ENCODE results near the gene CHTOP.

GRCh38 chr1:153616144-153616916, 17.5 kb upstream of the CHTOP start, which contains the start of gene S100A14:
- TF ChIP-seq CTCF (IDR thresholded peaks at IDR 0.05) (peak in 1 of 6 experiments; percentile 9), POLR2A (IDR thresholded peaks at IDR 0.05) (peak in 1 of 2 donors; percentile 77)
